GM12865 (cell line): Measurements from ENCODE around the gene ABCA13.

Source experiments
- DNase-seq: peaks from one replicate; pipeline ENCODE4 v3.0.0; 2010; ENCODE audit warnings: low read depth
- H3K4me3 ChIP-seq: 2 replicates; pipeline ENCODE4 v1.5.1; 2011; ENCODE audit warnings: mild to moderate bottlenecking, low read depth, low read length, control low read depth
- CTCF ChIP-seq: IDR thresholded peaks from 2 replicates; pipeline ENCODE4 v1.5.1; 2011; ENCODE audit warnings: low read length, control low read depth, low read depth, inconsistent platforms; ENCODE audit not compliant: insufficient read depth; ENCODE audit errors: missing control alignments

ABCA13 gene

GRCh38 chr7:48295296-48295971 is 124.2 kb downstream of the ABCA13 start:
- no peak for DNase-seq
- TF ChIP-seq CTCF = no peak

GRCh38 chr7:48296966-48297365 is 125.7 kb downstream of the ABCA13 start:
- TF ChIP-seq CTCF = no peak
- H3K4me3 ChIP-seq = no peak overlapping the region
- DNase-seq = no peak

More at GRCh38 chr7:48295296-48295971, 124.2 kb downstream of the ABCA13 start:
- H3K4me3 ChIP-seq = no peak overlapping the region

- no peak overlapping the region for H3K4me3 ChIP-seq
- peak; percentile 39 for DNase-seq
- no peak for TF ChIP-seq CTCF
These were observed 127.5 kb downstream of the ABCA13 start for GRCh38 chr7:48298779-48299178.

GRCh38 chr7:48299580-48300169 is 128.4 kb downstream of the ABCA13 start:
- DNase-seq = peak; percentile 64
- peak; percentile 62 for TF ChIP-seq CTCF
- H3K4me3 ChIP-seq = no peak overlapping the region

GRCh38 chr7:48300301-48300700 is 129.0 kb downstream of the ABCA13 start:
- no peak for TF ChIP-seq CTCF
- no peak overlapping the region for H3K4me3 ChIP-seq
- no peak for DNase-seq

- DNase-seq = no peak
- TF ChIP-seq CTCF = no peak
These were observed 129.9 kb downstream of the ABCA13 start for GRCh38 chr7:48301201-48301600.

GRCh38 chr7:48304641-48305040 is 133.4 kb downstream of the ABCA13 start:
- no peak overlapping the region for H3K4me3 ChIP-seq
- no peak for TF ChIP-seq CTCF
- no peak for DNase-seq

More at GRCh38 chr7:48301201-48301600, 129.9 kb downstream of the ABCA13 start:
- H3K4me3 ChIP-seq = no peak overlapping the region
